GM21367 (cell line): ENCODE measurements around the gene DCXR.

Source experiments
- ATAC-seq: cut with Tn5 transposase; IDR thresholded peaks from one replicate; pipeline ENCODE4 v1.9.1; 2021; ENCODE audit not compliant: unreplicated experiment

Gene DCXR

DNA sequence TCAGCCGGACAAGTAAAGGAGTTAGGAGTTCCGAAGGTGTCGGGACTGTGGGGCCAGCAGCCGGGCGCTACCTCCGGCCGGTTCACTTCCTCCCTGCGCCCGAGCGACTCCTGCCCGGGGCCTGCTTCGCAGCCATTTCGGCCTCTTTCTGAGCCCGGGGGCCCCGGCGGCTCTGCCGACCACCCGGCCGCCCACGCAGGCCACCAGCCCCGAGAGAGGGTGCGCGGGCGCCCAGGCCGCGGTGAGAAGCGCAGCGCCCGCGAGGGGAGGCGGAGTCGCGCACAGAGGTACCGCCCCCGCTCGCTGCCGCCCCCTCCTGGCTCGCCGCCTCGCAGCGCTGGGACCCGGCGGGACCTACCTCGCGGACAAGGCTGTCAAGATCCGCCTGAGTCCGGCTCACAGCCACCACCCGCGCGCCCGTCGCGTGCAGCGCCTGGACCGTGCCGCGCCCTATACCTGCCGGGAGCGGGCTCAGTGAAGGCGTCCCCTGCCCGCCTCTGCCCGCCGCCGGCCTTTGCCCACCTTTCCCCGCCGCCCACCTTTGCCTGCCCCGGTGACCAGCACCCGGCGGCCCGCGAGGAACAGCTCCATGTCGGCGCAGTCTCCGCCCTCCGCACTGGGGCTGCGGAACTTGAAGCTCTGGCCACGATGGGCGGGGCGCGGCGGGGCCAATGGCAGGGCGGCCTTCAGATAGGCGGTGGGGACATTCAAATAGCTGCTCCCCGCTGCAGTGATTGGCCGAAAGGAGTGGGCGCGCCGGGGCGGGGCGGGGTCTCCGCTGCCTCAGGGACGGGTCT, at the start of gene DCXR:
Gene DCXR, minus strand, starts transcription at position 606 of the 797 bp plus-strand sequence. Its CDS starts 15 bp downstream, at position 591.
- peak; percentile 83 for ATAC-seq

DNA sequence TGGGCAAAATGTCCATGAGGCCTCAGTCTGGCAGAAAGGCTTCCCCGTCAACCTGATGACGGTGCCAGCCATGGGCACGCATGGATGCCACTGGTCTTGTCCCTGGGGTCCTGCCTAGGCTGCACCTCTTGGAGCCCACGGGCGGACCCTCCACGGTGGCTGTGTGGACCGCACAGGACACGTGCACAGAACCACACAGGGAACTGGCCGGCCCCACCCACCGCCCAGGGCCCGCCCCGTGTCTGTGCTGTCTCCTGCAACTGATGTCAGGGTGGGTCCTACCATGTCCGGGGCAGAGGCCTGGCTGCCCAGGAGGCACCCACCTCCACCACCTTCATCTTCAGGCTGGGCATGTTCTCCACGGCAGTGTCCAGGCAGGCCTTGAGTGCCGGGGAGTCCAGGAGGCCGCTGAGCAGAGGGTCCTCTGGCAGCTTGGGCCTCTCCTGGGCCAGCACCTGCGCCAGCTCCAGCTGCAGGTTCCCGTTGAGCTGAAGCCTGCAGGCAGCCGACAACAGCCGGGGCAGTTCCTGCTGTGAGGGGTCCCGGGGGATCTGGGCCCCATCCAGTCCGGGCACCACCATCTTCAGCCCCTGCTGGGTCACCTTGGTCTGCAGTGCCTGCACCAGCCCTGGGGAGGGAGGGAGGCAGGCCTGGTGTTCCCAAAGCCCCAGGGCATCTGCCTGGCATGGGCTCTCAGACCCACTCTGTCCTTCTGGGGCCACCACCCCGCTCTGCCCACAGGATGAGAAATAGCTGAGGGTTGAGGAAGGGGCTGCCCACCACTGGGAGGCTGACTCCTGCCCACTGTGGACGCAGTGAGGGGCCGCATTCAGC, 48.7 kb upstream of the DCXR start:
- no peak for ATAC-seq

DNA sequence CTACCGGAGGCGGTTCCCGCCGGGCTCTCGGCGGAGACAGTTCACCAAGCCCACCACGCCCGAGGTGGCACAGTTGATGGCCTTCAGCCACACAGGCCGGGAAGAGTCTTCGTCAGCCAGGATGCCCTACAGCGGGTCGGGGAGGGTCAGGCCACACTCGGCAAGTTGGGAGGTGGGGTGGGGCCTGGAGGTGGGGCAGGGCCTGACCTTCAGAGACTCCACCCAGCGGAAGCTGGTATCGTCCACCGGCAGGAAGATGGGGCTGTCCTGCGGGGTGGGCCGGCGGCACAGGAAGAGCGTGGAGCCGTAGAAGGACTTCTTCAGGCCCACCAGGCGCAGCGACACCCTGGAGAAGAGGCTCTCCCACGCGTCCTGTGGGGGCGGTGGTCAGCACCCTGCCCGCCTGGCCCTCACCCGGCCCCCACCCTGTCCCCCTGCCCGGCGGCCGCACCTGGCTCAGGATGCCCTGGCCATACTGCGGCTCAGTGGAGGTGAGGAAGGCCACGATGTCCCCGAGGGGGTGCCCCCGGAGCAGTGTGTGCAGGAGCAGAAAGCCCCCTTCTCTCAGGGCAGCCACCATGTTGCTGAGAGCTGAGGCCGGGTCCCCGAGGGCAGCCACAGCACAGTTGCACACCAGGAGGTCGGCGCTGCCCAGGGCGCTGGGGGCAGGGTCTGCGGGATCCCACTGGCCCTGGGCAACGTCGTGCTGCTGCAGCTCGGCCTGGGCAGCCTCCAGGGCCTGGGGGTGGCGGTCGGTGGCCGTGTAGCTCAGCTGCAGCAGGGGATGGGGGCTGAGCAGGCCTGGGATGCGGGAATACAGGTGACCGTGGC, 47.7 kb upstream of the DCXR start:
- no peak for ATAC-seq

DNA sequence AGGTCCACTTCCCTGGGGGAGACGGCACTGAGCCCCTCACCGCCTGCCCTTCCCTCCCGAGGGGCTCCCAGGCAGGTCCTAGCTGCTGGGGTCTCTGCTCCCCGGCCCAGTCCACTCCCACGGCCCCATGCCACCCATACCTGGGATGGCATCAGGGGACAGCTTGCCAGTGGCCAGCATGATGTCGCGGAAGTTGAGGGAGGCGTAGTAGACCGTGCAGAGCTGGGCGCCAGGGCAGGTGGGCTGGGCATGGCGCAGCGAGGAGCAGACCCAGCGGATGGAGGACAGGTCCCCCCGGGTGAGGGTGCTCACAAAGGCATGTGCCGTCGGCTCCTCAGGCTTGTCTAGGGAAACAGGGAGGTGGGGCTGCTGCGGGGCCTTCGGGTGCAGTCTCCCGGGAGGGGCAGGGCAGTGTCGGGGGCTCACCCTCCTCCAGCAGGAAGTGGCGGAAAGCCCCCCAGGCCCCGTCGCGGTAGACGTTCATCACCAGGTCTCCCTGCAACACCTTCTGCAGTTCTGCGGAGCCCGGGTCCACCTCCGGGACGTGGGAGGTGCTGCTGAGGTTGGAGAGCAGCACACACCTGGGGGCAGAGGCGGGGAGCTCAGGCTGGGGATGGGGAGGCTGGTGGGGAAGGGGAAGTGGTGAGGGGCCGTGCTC, 47.0 kb upstream of the DCXR start:
- no peak for ATAC-seq

DNA sequence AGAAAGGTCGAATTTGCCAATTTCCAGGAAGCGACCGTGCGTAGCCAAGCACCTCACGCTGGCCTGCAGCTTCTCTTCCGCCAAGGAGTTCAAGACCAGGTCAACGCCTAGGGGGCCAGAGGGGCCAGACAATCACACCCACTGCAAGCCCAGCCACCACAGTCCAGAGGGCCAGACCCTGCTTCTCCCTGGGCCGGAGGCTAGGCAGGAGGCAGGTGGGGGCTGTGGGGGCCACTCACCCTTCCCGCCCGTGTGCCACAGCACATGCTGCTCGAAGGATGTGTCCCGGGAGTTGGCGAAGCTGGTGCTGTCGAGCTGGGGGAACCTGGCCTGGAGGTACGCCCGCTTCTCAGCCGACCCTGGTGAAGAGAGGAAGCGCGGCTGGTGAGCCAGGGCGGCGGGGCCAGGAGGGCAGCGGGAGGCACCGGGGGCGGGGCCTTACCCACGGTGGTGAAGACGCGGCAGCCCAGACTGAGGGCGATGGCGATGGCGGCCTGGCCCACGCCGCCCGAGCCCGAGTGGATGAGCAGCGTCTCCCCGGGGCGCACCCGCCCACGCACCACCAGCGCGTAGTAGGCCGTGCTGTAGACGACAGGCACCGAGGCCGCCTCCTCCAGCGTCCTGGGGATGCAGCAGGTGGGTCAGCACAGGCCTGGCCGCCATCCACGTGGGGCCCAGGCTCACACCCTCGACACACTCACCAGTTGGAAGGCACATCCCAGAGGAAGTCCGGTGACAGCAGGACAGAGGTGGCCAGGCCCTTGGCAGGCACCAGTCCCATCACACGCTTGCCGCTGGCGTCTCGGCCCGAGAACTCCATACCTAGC, 46.2 kb upstream of the DCXR start:
- ATAC-seq: no peak

DNA sequence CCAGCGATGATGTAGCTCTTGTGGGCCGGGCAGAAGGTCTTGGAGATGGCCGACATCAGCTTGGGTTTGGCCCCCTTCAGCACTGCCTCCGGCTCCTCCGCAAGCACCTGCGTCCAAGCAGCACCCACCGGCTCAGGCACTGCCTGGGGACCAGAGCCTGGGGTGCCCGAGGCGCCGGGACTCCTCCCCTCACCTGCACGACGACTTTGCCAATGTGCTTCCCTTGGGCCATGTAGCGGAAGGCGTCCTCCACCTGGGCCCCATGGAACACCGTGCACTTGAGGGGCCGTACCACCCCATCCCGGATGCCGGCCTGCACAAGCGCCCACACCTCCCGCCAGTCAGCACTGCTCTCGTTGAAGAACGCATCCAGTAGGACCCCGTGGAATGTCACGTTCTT, 45.5 kb upstream of the DCXR start:
- no peak for ATAC-seq

DNA sequence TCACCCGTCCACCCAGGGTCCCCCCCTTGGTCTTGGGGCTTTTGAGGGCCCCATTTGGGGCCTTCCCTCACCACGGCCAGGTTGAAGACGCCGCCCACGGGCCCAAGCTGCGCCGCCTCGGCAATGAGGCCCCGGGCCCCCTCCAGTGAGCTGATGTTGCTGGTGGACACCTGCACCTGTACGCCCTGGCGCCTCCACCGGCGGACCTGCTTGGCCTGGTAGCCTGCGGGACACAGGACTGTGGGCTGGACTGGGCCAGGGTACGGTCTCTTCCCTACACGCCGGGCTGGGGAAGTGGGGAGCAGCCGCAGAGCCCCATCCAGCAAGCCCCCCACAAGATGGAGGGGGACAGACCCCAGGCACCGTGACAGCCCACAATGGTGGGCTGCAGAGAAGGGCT, 45.0 kb upstream of the DCXR start:
- ATAC-seq: no peak

DNA sequence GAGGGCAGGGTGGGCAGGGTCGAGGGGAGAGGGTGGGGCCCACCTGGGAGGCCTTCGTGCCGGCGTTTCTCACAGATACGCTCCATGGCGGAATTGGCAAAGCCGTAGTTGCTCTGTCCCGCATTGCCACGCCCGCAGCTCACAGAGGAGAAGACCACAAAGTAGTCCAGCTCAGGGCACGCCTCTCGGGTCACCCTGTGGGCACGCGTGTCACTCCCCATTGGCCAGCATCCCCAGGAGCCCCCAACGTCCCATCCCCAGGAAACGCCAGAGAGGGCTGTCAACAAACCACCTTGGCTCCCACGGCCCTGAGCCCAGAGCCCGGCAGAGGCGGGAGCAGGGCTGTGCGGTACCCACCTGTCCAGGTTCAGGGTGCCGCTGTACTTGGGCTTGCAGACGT, 44.5 kb upstream of the DCXR start:
- no peak for ATAC-seq

DNA sequence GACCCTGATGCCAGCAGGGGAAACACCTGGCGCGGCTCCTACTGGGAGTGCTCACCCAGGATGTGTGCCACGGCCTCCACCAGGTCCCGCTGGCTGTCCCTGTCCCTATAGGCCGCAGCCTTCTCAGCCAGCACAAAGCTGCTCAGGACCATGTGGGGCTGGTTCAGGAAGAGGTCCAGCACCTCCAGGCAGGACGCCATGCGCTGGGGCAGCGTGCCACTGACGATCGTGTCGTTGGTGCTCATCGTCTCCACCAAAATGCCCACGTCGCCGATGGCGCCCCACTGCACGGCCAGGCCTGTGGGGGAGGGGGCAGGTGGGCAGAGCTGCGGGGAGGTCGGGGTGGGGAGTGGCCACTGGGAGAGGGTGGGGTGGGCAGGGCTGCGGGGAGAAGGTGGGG, 44.0 kb upstream of the DCXR start:
- no peak for ATAC-seq

DNA sequence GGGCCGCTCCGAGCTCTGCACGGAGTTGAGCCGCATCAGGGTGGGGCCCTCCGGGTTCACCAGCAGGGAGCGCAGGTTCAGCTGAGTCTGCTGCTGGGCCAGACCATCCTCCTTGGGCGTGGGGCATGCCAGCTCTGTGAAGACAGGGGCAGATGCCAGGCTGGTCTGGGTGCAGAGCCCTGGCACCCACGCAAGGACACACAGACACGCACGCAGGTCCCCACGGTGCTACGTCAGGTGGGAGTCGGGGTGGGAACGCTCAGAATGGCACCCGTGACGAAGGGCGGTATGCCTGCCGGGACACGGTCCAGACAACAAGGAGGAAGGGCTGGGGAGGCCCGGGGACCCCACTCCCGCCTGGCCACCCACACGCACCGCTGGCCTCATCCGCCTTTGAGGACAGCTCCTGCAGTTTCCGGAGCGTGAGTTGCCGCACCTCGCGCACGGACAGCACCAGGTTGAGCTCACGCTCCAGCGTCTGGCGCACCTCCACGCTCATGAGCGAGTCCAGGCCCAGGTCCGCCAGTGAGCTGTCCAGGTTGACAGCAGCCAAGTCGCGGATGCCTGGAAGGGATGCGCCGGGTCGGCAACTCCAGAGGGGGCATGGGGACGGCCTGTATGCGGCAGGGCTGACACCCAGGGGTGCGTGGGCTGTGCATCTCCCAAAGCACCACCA, 43.4 kb upstream of the DCXR start:
- no peak for ATAC-seq

DNA sequence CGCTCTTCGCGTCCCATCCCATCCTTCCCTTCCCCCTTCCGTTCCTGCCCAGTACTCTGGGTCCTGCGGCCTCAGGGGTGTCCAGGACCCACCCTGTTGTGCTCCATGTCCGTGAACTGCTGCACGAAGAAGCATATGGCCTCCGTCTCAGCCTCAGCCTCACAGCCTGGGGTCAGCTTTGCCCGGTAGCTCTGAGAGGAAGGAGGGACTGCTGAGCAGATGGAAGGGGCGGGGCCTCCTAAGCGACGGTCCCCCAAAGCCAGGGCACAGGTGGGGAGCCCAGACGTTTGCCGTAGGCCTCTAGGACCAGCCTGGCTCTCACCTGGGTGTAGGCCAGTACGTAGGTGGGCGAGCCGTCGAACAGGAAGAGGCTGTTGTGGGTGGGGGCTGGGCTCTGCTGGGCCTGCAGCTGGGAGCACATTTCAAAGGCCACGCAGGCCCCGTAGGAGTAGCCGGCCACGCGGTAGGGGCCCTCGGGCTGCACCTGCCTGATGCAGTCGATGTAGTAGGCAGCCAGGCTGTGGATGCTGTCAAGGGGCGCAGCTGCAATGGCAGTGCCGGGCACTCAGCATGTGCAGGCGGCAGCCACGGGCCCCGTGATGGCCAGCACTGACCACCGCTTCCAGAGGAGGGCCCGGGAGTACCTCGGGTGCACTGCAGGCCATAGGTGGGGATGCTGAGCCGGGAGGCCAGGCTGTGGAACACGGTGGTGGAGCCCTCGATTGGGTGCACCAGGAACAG, 42.7 kb upstream of the DCXR start:
- ATAC-seq: no peak

DNA sequence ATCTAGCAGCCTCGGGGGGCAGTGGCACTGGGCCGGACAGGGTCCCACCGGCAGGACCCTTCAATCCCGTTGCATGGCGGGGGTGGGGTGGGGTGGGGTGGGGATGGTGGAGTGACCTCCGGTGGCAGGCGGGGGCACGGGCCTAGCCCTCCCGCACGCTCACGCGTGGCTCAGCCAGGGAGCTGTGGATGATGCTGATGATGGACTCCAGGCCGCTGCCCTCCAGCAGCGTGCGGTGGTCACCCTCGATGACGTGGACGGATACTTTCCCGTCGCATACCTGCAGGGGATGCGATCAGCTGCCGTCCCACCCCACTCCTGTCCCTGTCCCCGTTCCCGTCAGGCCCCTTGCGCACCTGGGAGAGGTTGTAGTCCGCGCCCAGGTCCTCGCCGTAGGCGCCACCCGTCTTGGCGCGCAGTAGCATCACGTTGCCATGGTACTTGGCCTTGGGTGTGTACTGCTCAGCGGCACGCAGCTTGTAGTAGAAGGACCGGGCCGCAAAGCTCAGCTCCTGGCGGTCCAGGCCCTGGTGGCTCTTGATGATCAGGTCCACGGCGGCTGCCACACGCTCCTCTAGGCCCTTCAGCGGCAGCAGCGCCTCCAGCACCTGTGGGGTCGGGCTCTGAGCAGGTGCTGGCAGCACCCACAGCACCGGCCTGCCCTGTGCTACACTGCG, 41.6 kb upstream of the DCXR start:
- ATAC-seq: no peak

DNA sequence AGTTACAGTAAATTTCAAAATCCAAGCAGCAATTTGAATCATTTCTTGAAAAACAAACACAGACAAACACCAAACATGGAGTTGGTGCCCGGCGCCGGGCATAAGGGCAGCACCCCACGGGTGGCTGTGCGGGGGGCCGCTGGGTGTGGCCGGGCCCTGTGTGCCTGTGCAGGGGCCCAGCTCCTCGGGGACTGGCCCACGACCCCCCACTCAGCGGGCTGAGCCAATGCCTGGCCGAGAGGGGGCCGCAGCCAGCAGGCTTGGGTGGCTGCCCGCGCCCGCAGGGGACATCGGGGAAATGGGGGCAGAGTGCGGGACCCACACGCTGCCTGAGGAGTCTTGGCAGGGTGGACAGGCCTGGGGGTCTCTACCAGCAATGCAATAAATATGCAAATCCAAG, 40.9 kb upstream of the DCXR start:
- no peak for ATAC-seq

DNA sequence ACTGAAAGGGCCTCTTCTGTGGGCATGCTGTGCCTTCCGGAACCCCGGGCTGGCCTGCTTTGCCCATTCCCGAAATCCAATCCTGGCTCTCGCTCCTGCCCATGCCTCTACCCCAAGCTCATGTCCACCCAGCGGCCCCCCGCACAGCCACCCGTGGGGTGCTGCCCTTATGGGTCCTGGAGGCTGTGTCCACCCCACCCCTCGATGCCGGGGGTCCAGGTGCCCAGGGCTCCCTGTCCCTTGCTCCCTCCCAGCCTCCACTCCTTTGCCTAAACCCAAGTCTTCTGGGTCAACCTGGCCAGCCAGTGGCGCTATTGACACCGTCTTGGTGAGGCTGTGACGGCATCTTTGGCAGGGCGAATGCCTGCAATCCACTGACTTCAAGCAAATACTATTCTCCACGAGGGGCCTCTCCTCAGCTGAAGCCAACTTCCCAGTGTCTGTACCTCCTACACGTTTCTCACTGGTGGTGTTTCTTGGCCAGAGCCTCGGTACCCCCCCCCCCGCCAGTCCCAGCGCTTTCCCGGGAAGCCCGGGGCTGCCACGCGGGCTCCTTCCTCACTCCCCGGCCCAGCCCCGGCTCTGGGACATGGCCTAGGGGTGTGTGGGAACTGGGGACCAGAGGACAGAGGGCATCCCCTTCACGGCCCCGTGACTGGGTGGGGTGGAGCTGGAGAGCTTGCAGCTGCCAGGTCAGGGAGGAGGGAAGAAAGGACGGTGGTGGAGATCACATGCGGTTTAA, 40.3 kb upstream of the DCXR start:
- no peak for ATAC-seq

DNA sequence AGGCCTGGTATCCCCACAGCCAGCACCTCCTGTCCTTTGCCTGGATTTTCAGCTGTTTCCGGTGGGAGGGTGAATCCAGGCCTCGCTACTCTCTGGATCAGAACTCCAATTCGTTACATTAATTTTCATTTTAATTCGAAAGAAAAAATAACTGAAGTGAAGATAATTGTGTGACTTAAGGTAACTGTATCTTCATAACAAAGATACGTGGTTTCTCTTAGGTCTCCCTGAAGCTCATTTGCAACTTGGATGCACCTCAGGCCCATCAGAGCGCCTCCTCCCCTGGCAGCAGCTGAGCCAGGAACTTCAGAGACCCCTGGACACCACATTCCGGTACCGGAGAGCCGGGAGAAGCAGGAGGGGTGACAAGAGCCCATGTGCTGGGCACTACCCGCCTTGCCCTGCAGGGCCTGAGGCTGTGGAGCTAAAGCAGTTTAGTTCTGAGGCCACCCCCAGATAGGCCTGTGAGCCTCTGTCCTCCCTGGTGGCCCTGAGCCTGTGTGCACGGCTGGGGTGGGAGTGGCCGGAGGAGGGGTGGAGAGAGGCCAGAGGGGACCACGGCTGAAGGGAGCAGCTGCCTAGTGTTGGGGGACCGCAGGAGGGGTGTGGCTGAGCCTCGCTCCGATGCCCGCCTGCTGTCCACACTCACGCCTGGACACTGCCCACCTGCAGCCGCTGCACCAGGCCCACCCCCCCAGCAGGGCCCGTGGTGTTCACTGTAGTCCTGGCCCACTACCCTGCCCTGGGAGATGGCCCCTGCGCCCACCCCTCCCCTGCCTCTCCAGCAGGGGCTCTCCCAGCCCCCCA, 39.5 kb upstream of the DCXR start:
- ATAC-seq: no peak

DNA sequence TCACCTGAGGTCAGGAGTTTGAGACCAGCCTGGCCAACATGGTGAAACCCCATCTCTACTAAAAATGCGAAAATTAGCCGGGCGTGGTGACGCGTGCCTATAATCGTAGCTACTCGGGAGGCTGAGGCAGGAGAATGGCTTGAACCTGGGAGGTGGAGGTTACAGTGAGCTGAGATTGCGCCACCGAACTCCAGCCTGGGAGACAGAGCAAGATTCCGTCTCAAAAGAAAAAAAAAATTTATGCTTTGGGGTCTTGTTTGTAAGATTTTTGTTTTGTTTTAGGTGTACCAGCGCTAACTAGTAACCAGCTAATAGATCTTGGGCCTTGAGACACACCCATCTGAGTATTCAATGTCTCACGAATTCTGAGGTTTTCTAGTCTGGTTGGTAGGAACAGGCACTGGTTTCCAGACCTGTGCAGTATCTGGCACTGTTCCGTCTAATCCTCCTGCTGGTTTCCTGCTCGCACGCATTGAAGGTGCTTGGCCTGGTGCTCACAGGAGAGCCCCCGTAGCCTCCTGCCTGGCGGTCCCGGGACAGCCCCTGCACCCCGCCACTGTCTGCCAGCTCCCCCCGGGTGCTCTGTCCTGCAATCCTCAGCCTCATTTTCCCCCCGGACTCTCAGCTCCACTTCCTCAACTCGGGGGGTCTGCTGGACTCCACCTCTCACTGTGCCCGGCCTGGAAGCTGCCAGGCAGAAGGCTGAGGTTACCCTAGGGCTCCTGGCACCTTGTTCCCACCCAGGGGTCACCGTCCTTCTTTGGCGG, 38.7 kb upstream of the DCXR start:
- no peak for ATAC-seq
